CD4-positive, alpha-beta T cell treated with Interleukin-2 at 100 ng/mL for 4 hours (primary cell): ENCODE results near the gene STX16.

Source experiments
- DNase-seq: peaks from one replicate; pipeline ENCODE4 v3.0.0-alpha.2; 2020; ENCODE audit warnings: low spot score

STX16 gene

DNA sequence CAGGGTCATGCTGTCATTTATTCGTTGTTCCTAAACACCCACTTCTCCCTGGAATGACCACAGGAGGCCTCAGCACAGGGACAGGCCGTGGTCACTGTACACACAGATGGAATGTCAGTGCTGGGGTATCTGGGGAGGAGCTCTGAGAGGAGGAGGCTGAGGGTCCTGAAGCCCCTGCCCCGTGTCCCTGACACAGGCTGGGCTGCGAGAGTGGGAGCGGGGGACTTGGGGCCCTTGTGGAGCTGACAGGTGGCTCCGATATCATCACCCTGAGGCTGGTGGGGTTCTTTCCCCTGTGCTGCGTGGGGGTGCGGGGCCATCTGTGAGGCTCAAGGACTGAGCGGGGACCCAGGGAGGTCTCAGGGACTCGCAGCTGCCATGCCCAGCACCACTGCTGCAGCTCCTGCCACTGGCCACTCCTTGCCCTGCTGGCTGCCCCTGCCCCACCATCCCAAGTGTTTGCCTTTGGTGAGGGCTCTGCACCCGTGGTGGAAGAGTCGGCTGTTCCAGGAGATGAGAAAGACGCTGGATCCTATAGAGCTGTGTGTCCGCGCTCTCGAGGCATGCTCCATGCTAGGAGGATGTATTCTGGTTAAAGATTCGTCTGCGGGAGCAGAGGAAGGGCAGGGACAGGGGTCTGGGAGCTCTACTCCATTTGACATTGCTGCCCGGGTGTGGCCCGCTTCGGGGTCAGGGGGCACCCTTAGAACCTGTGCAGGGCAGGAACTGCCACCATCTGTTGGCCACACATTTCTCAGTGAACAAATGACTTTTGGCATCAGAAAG is 60.4 kb downstream of the STX16 start:
- no peak for DNase-seq

DNA sequence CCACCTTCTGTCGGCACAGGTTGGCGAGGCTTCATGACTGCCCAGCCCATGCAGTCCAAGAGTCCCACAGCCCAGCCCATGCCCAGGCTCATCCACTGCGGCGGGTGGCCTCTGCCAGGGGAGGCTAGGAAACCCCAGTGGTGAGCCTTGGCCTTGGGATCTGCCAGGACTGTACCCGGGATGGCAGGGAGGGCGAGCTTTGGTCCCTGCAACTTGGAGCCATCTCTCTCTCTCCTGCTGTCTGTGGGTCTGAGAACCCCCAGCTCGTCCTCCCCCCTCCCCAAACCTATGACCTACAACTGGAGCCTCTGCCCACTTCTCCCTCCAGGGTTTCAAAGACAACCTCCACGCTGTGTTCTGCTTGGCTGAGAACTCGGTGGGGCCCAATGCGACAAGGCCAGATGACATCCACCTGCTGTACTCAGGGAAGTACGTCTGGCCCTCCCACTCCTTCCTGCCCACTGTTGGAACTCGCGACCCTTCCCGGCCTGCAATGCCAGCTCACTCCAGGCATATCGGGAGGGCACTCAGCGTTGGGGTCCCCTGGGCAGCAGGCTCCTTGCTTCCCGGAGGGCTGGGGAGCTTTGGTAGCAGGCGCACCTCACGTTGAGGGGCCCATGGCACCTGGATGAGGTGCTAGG is 61.2 kb downstream of the STX16 start:
- no peak for DNase-seq

DNA sequence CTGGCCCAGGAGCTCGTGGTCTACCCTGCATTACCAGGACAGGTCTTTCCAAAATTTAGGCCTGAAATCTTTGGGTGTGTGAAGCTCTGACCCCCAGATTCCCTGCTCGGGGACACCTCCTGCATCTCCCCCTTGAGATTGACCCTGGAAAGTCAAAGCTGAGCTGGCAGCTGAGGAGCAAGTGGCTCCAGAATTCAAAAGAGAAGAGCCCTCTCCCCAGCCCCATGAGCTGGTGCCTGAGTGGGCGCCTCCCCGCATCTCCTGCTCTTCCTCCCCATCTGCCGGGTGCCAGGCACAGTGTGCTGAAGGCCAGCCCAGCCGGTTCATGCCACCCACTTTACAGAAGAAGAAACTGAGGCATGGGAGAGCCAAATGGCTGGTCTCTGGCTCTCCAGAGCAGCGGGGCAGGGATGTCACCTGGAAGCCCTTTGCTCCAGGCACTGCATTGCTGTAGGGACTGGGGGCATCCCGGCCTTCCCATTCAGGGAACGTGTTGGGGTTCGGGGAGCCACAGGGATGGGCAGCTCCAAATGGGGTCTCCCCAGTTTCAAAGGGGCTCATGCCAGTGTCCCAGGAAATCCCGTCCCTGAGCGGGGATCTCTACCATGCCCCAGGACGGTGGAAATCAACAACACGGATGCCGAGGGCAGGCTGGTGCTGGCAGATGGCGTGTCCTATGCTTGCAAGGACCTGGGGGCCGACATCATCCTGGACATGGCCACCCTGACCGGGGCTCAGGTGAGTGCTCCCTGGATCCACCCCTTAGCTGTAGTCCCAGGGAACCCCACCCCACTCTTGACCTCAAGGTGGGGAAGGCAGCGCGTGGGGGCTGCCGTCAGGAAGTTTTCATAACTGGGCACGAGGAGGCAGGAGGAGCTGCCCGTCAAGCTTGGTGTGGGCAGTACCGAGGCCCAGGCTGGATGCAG is 62.0 kb downstream of the STX16 start:
- DNase-seq, result no peak

DNA sequence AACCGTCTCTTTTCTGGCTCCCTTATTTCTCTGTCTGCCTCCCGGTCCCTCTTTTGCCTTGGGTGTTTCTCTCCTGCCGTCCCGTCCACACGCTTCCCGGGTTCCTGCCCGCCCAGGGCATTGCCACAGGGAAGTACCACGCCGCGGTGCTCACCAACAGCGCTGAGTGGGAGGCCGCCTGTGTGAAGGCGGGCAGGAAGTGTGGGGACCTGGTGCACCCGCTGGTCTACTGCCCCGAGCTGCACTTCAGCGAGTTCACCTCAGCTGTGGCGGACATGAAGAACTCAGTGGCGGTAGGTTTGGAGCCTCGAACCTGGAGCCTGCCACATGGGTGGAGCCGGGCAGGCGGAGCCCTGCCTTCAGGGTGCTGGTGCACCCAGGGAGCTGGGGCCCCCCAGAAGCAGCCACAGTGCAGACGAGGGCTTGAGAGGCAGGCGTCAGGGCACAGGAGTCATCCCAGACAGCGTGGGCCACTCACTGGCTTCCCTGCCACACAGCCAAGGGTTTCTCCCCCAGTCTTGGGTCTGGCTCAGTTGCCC is 62.8 kb downstream of the STX16 start:
- DNase-seq, result no peak

DNA sequence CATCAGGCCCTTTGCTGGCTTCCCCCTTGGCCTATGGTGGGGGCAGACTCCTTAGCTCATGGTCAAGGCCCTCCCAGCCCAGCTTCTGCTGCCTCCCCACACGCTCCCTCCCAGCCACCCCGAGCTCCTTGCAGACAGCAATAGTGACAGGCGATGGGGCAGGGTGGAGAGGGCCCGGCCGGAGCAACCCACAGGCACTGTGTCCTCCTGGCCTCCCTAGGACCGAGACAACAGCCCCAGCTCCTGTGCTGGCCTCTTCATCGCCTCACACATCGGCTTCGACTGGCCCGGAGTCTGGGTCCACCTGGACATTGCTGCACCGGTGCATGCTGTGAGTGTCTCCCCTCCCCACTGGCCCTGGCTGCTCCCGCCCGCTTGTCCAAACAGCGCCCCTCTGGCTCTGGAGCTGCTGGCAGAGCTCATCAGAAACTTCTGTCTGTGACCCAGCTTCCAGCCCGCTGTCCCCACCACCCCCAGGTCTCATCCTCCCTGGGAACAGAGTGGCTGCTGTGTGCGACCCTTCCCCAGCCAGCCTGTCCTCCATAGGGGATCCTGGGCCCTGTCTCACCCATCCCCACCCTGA is 63.3 kb downstream of the STX16 start:
- no peak for DNase-seq

DNA sequence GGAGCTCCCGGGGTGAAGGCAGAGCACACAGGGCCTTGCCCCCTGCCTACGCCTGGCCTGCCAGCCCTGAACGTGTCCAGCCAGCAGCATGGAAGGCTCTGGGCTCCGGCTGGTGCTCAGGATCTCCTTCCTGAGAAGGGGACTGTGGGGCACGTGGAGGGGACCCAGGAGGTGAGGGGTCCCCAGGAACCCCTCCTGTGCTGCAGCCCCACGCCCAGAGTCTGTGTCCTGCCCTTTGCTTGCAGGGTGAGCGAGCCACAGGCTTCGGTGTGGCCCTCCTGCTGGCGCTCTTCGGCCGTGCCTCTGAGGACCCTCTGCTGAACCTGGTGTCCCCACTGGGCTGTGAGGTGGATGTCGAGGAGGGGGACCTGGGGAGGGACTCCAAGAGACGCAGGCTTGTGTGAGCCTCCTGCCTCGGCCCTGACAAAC is 63.9 kb downstream of the STX16 start:
- DNase-seq, result no peak

DNA sequence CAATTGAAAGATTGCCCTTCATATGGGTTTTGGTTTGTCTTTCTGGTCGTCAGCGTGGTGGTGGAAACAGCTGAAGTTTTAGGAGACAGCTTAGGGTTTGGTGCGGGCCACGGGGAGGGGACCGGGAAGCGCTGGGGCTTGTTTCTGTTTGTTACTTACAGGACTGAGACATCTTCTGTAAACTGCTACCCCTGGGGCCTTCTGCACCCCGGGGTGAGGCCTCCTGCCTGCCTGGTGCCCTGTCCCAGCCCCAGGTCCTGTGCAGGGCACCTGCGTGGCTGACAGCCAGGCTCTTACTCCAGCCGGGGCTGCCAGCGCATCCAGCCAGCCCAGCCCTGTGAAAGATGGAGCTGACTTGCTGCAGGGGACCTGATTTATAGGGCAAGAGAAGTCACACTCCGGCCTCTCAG is 64.3 kb downstream of the STX16 start:
- no peak for DNase-seq

DNA sequence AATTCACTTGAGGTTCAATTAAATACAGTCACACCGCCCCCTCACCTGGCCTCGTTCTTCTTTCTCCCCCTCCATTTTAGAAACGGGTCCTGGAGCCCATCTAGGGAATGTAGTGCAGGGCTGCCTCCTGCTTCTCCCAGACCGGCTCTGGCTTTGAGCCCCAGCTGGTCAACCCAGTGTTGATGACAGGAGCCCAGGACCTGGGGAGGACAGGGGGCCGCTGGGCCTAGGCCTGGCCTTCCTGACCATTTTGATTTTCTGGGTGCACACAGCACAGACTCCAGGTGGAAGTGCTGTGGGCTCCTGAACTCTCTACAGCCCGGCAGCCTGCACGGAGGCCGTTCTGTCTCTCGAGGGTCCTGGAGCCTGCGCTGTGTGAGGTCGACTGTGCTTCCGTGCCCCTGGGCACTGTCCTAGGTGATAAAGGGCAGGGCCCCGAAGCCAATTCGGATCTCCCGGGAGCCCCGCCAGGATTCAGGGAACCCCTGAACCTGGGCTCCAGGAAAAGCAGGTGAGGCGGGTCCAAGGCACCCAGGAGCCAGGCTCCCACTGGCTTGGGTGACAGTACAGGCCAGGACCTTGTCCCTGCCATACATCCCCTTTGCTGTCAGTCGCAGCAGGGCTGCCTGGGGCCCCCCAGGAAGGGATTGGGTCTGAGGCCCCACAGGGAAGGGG is 64.9 kb downstream of the STX16 start:
- DNase-seq, result no peak

DNA sequence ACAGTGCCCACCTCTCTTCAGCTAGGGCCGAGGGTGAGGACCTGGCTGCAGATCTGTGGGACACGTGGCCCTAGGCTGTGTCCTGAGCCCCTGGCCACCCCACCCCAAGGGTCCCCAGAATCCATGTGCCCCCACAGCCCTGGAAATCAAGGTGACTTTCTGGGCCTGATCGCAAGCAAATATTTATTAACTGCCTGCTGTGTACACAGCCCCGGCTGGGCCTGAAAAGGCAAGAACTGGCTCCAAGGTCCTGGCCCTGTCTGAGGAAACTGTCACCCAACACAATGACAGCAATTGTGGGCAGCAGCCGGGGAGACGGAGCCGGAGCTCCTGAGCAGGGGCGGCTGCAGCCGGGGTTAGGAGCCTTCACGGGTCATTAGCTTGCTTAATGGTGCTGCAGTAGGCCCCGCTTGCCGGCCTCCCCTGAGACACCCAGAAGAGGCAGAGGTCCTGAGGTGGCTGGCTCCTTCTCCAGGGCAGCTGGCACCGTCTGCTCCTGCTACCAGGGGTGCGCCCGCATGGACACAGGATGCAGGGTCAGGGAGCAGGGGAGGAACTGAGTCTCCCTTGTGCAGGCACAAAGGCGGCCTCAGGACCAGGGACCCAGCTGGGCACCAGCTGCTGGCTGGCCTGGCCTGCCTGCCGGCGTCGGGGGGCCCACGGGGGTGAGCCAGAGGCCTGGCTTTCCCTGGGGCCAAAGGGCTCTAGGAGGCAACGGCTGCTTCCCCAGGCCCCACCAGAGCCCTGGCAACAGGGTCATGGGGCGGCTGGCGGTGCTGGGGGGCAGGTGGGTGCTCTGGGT is 65.6 kb downstream of the STX16 start:
- no peak for DNase-seq

DNA sequence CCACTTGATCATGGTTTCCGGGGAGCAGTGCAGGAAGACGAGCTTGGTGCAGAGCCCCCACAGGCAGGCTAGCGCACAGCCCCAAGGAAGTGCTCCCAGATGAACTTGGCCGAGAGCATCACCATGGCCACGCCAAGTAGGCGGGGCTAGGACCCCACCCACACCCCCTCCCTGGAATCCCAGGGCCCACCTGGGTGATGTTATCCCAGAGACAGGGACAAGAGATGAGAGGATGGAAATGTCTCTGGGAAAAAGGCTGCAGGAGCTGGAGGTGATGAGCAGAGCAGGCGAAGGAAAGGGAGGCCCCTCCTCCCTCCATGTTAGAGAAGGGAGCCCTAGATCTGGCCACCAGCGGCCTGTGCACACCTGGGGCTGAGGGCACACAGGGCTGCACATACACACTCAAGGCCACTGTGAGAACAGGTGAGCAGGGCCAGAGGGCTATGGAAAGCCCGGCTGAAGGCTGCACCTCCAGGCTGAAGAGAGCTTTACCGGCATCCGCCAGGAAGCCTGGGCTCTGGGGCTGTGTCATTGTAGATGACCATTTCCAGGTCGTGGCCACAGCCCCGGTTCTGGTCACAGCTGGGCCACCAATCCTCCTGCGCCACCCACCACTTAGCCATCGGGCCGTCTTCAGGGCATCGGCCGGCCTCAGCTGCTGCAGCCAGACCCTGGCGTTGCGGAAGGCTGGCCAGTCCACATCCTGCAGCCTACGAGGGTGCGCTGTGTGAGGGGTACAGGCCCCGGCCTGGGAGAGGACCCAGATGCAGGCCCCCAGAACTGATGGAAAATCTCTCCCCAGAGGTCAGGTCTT is 66.4 kb downstream of the STX16 start:
- no peak for DNase-seq

DNA sequence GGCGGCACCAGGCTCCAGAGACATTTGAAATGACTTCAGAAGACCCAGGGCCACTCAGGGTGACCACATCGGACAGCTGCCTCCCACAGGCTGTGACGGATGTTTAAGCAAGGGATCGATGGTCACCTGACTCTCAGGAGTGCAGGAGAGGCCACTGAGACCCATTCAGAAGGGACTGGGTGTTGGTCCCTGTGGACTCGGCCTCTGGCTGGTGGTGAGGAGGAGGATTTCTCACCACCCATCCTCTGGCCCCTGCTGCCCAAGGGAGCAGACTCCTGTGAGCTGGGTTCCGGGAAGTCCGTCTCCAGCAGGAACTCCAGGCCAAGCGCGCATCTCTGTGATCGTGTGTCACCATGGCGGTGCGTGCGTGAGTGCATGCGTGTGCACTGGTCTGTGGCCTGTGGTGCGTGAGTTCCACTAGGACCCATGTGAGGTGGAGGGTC is 67.1 kb downstream of the STX16 start:
- no peak for DNase-seq

DNA sequence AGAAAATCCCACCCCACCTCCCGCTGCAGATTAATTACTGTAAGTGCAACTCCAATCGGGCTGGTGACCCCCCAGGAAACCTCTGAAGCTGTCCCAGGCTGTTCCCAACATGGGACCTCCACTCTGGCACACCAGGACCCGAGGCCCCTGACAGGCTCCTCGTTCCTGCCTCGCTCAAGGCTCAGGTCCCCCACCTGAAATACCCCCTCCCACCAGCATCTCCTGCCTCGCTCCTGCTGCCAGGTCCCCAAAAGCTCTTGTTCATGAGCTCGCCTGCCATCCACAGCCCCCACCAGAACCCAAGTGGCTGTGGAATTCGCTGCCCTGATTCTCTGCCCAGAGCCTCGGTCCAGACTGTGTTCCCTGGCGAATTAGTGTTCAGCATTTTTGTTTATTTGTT is 67.6 kb downstream of the STX16 start:
- no peak for DNase-seq

DNA sequence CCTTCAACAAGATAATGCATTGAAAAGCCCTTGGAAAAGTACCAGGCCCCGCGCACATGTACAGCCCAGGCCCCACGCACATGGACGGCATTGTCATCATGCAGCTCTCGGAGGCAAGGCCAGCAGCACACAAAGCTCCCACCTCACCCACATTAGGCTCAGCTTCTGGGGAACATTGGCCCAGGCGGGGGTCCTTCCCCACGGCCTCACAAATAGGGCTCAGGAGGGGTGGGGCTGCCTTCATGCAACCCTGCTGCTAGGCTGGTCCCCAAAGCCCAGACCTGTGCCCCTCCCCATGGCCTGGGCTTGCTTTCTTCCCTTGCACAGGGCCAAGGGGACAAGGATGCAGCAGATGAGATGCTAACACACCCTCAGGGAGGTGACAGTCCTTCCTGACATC is 68.2 kb downstream of the STX16 start:
- no peak for DNase-seq

DNA sequence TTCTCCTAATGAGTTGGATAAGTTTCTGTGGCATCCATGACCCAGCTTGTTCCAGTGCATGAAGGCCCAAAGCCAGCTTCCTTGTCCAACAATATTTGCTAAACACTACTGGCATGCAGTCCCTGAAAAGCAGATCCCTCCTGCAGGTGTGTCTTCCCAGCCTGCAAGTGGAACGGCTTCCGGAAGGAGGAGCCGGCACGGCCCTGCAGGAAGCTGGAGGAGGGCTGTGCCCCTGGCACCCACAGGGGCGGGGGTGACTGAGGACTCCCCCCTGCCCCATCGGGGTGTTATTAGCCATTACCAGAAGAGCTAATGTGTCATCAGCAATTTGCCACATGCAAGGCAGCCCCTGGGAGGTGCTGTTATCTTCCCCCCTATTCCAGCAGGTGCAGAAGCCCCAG is 68.9 kb downstream of the STX16 start:
- DNase-seq, result no peak

DNA sequence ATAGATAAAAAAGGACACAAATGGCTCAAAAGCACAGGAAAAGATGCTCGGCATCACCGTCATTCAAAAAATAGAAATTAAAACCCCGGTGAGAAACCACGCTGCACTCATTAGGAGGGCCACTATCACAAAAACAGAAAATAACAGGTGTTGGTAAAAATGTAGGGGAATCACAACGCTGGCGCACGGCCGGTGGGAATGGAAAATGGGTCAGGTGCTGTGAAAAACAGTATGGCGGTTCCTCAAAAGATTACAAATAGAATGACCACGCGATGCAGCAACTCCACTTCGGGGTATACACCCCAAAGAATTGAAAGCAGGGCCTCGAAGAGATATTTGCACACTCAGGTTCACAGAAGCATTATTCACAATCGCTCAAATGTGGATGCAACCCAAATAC is 69.8 kb downstream of the STX16 start:
- DNase-seq, result no peak

DNA sequence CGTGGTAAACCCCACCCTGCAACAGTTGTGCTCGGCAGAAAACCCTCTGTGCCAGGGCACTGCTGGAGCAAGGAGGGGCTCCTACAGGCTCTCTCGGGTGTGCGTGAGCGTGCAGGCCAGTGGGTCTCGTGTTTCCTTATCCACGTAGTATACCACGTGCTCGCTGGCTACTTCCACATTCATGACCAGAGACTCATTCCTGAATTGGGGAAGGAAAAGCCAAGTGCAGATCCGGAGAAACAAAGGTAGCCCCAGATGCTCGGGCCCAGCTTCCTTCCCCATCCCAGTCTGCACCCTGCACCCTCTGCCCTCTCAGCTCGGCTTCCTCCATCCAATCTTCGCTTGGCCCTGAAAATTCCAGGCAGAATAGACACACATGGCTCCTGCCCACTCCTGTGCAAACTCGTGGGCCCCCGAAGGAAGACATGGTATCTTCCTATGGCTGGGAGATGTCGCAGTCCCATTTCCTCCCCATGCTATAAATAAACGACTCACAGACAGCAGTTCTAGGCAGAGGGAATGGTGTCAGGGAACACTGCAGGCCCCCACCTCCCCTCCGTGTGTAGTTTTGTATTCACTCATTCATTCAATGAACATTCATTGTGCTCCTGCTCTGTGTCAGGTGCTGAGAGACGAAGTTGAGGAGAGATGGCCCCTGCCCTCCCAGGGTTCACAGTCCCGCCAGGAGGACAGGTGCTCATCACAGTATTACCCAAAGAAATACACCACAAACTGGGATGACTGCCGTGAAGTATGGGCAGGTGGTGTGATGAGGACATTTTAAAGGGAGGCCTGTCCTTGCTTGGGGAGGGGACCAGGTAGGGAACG is 71.1 kb downstream of the STX16 start:
- DNase-seq, result no peak

DNA sequence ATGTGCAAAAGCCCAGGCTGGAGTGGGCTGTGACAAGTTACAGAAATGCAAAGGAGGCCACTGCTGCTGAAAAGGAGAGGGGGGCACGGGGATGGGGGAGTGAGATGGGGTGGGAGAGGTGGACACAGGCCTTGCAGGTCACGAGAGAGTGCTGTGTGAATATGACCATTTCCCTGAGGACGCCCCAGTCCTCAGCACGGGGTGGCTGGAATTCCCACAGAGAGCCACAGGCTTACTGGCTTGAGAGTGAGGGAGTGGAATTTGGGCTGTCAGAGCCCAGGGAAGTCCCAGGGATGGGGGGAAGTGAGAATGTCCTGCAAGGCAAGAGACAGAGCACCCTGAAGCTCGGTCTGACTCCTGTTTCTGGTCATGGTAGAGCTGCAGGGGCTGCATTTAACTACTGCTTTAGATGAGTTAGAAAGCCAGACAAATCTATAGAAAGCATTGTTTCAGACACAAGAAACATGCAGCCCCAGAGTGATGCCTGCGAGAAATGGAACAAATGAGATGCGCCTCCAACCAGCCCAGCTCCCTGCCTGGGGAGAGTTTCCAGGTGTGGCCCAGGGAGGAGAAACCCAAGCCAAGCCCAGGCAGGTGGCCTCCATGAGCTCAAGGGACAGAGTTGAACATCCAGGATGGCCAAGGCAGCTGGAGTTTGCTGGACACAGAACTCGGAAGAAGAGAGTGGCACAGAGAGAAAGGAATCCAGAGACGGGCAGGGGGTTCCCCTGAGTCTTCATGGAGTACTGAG is 72.0 kb downstream of the STX16 start:
- no peak for DNase-seq

DNA sequence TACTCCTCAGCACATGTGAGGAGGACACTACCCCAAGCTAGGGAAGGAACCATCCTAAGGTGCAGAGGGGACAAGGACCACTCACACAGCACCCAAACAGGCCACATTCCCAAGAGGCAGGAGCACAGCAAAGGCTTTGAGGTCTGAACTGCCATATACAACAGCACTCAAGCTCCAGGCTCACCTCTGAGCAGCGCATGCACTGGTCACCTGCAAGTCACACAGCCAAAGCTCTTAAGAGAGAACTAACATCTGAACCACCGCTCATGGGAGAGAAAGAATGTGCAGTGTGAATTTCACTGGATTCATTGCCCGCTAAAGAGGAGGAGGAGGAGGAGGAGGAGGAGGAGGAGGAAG is 72.5 kb downstream of the STX16 start:
- no peak for DNase-seq
